Right ventricle myocardium superior (tissue), 1 donor: ENCODE results near the gene NEK4. TPM values are rescaled to one million over a fixed set of nuclear protein-coding genes. Genes with fewer than 3 reads are reported as not detected.

ENCODE experiments used
- total RNA-seq: library from RNA; stranded (reverse); fragmentation: NEBNext Ultra II Directional; extraction: Animal tissue kit (Norgen Biotek cat#: 25700); gene quantifications from one replicate; pipeline ENCODE4 v1.2.1, GENCODE V29; 2021
- donor health status: DM: no; HTN: yes; CAD: no; lungs with severe emphysema.

Gene NEK4
- total RNA-seq, 1 donor from 2014 or later, result 19.5 TPM

Other genes starting within 250 kb of the NEK4 start
- 84.1 TPM for gene NT5DC2, start 237.1 kb downstream of the NEK4 start, total RNA-seq
- 71.2 TPM for gene UQCC5, start 234.3 kb downstream of the NEK4 start, total RNA-seq
- 45.1 TPM for gene PBRM1, start 85.0 kb downstream of the NEK4 start, total RNA-seq
- gene GNL3, start 84.9 kb downstream of the NEK4 start, total RNA-seq, result 27.2 TPM
- 29.7 TPM for gene GLT8D1, start 65.1 kb downstream of the NEK4 start, total RNA-seq
- 78.7 TPM for gene SPCS1, start 64.8 kb downstream of the NEK4 start, total RNA-seq
- not detected for gene ITIH1, start 6.7 kb upstream of the NEK4 start, total RNA-seq
- 0.35 TPM for gene ITIH3, start 23.9 kb upstream of the NEK4 start, total RNA-seq
- gene ITIH4, start 59.7 kb upstream of the NEK4 start, total RNA-seq, result 1.3 TPM
- 17.8 TPM for gene MUSTN1, start 64.1 kb upstream of the NEK4 start, total RNA-seq
- 6.1 TPM for gene STIMATE, start 126.6 kb upstream of the NEK4 start, total RNA-seq